ENCODE data around the gene CERS5. TPM values are rescaled to one million over a fixed set of nuclear protein-coding genes. Genes with fewer than 3 reads are reported as not detected.

Gene CERS5
- polyA plus RNA-seq, 3 donors: 30.6 to 44.4 (median 38.7) TPM

- Mint-ChIP-seq H3K9me3 (no peaks in the 10 kb centered on the region), H3K27me3 (ENCODE audit: low read depth in 3 of 3) (no peaks in the 10 kb centered on the region), H3K27ac (no peak overlapping the region), H3K36me3 (peaks cover 0 to 5% of the 10 kb centered on the region in 2 donors), H3K4me1 (peaks cover 16% of the 10 kb centered on the region), H3K4me3 (no peak overlapping the region)
- no peaks in the 10 kb centered on the region for H3K27me3 ChIP-seq (ENCODE audit: control insufficient read depth in 2 of 2, insufficient read depth in 2 of 2, low read length in 2 of 2)
- peaks cover 5 to 12% of the 10 kb centered on the region in 2 donors for H3K36me3 ChIP-seq (replicated peaks in 1 of 2; ENCODE audit: control insufficient read depth in 1 of 2, insufficient read depth in 2 of 2, low read length in 2 of 2)
- H3K9me3 ChIP-seq (replicated peaks in 1 of 2; ENCODE audit: control insufficient read depth in 1 of 2, insufficient read depth in 1 of 2, low read length in 2 of 2): no peaks in the 10 kb centered on the region
- H3K9ac ChIP-seq (ENCODE audit: insufficient read depth, low read length, poor library complexity, severe bottlenecking): no peak overlapping the region
- no peak for TF ChIP-seq CTCF (IDR thresholded peaks at IDR 0.05)
- H3K79me2 ChIP-seq (ENCODE audit: insufficient read depth, low read length): peaks cover 89% of the 10 kb centered on the region
- H3K4me3 ChIP-seq (replicated peaks in 1 of 3; ENCODE audit: low read depth in 2 of 3, low read length in 3 of 3): no peak overlapping the region
- no peak for DNase-seq
- H3K27ac ChIP-seq (ENCODE audit: low read depth in 1 of 2, low read length in 2 of 2): no peak overlapping the region
- no peak overlapping the region for H3K4me2 ChIP-seq (replicated peaks; ENCODE audit: extremely low read depth, low read length, poor library complexity, severe bottlenecking)
- H2AFZ ChIP-seq (ENCODE audit: insufficient read depth, low read depth, low read length, poor library complexity, severe bottlenecking): no peak overlapping the region
- intact Hi-C loops (cut with micrococcal nuclease): no loop called here
- H4K20me1 ChIP-seq (ENCODE audit: insufficient read depth, low read length): peaks cover 34% of the 10 kb centered on the region
- no peaks in the 10 kb centered on the region for H3K4me1 ChIP-seq (ENCODE audit: control insufficient read depth in 1 of 2, insufficient read depth in 2 of 2, low read length in 2 of 2)
Measured at GRCh38 chr12:50160643-50161042, 6.5 kb downstream of the CERS5 start.

- H3K79me2 ChIP-seq (ENCODE audit: insufficient read depth, low read length): peaks cover 74% of the 10 kb centered on the region
- Mint-ChIP-seq H3K36me3 (peaks cover 9 to 12% of the 10 kb centered on the region in 2 donors), H3K4me1 (peaks cover 5% of the 10 kb centered on the region), H3K27ac (peak overlapping the region in 2 of 7 donors; percentile 15 to 63), H3K4me3 (no peak overlapping the region), H3K27me3 (ENCODE audit: low read depth in 3 of 3) (no peaks in the 10 kb centered on the region), H3K9me3 (peaks cover 0 to 2% (median 0%) of the 10 kb centered on the region in 7 donors)
- intact Hi-C loops (cut with micrococcal nuclease): no loop called here
- no peaks in the 10 kb centered on the region for H3K4me1 ChIP-seq (ENCODE audit: control insufficient read depth in 1 of 2, insufficient read depth in 2 of 2, low read length in 2 of 2)
- TF ChIP-seq CTCF (IDR thresholded peaks at IDR 0.05): no peak
- no peak overlapping the region for H3K27ac ChIP-seq (ENCODE audit: low read depth in 1 of 2, low read length in 2 of 2)
- no peaks in the 10 kb centered on the region for H3K9me3 ChIP-seq (replicated peaks in 1 of 2; ENCODE audit: control insufficient read depth in 1 of 2, insufficient read depth in 1 of 2, low read length in 2 of 2)
- no peak overlapping the region for H2AFZ ChIP-seq (ENCODE audit: insufficient read depth, low read depth, low read length, poor library complexity, severe bottlenecking)
- no CpG with 5 or more reads among the region's 2 CpGs for WGBS (ENCODE audit: insufficient coverage)
- no peak overlapping the region for H3K9ac ChIP-seq (ENCODE audit: insufficient read depth, low read length, poor library complexity, severe bottlenecking)
- DNase-seq: no peak
- no peak overlapping the region for H3K4me2 ChIP-seq (replicated peaks; ENCODE audit: extremely low read depth, low read length, poor library complexity, severe bottlenecking)
- peaks cover 8 to 12% of the 10 kb centered on the region in 2 donors for H3K36me3 ChIP-seq (replicated peaks in 1 of 2; ENCODE audit: control insufficient read depth in 1 of 2, insufficient read depth in 2 of 2, low read length in 2 of 2)
- no peaks in the 10 kb centered on the region for H3K27me3 ChIP-seq (ENCODE audit: control insufficient read depth in 2 of 2, insufficient read depth in 2 of 2, low read length in 2 of 2)
- H4K20me1 ChIP-seq (ENCODE audit: insufficient read depth, low read length): peaks cover 34% of the 10 kb centered on the region
- no peak overlapping the region for H3K4me3 ChIP-seq (replicated peaks in 1 of 3; ENCODE audit: low read depth in 2 of 3, low read length in 3 of 3)
Measured at GRCh38 chr12:50157259-50157658, 9.9 kb downstream of the CERS5 start.
